Breast epithelium (tissue), 3 donors: ENCODE data around the gene FN3KRP.
A peak's percentile ranks its signal among the peaks of the same experiment; 100 is the strongest.

Experiments
- CTCF ChIP-seq, 3 donors: fragments of 450-650 bp; IDR thresholded peaks; one replicate each; pipeline ENCODE4 v1.5.1; 2016 to 2017; ENCODE audit warnings: antibody characterized with exemption in 3 of 3, mild to moderate bottlenecking in 3 of 3, moderate library complexity in 3 of 3
- POLR2A ChIP-seq: fragments of 450-650 bp; IDR thresholded peaks from one replicate; pipeline ENCODE4 v1.6.1; 2016; ENCODE audit warnings: antibody characterized with exemption, mild to moderate bottlenecking, moderate library complexity
- POLR2AphosphoS5 ChIP-seq, 3 donors: sonication (generic); formaldehyde crosslinking; IDR thresholded peaks; one replicate each; pipeline ENCODE4 v1.6.1; 2017; ENCODE audit warnings: antibody characterized with exemption in 3 of 3

GRCh38 chr17:82716203-82717010 lies at the start of gene FN3KRP:
- no peak for TF ChIP-seq CTCF (IDR thresholded peaks at IDR 0.05)
- TF ChIP-seq POLR2A, result no peak
- TF ChIP-seq POLR2AphosphoS5 (IDR thresholded peaks at IDR 0.05), result peak in 2 of 3 donors; percentile 19 to 71
